Skin epidermis (tissue), 12 donors: Measurements from ENCODE around the gene WNT3.

ENCODE experiments used
- H3K27ac ChIP-seq, 21 experiments: fragments of 200-600 bp; sonication (generic) in 11 of 21; one replicate each; pipeline ENCODE4 v1.5.0; 2020; ENCODE audit warnings: mild to moderate bottlenecking in 3 of 21, inconsistent platforms in 2 of 21, moderate library complexity in 2 of 21
- H3K4me3 ChIP-seq, 7 experiments: fragments of 200-600 bp; sonication (generic) in 2 of 7; one replicate each; pipeline ENCODE4 v1.5.0; 2020; ENCODE audit warnings: inconsistent platforms in 2 of 7, mild to moderate bottlenecking in 2 of 7, moderate library complexity in 1 of 7

The WNT3 gene

GRCh38 chr17:46839211-46839610 lies 20.7 kb upstream of the WNT3 start:
- Histone ChIP-seq H3K27ac (no peak overlapping the region), H3K4me3 (no peak overlapping the region)

GRCh38 chr17:46837521-46837920 lies 19.0 kb upstream of the WNT3 start:
- no peak overlapping the region for H3K4me3 ChIP-seq
- H3K27ac ChIP-seq: no peak overlapping the region

GRCh38 chr17:46836500-46836899 lies 18.0 kb upstream of the WNT3 start:
- H3K27ac ChIP-seq: no peak overlapping the region

GRCh38 chr17:46834846-46835245 lies 16.4 kb upstream of the WNT3 start:
- Histone ChIP-seq H3K4me3 (no peak overlapping the region), H3K27ac (peak overlapping the region in 1 of 21 experiments; percentile 56)

More at GRCh38 chr17:46836500-46836899, 18.0 kb upstream of the WNT3 start:
- no peak overlapping the region for H3K4me3 ChIP-seq

GRCh38 chr17:46833840-46834208 lies 15.3 kb upstream of the WNT3 start:
- Histone ChIP-seq H3K27ac (peak overlapping the region in 6 of 21 experiments; percentile 23 to 54 (median 42)), H3K4me3 (no peak overlapping the region)

- peak overlapping the region in 9 of 21 experiments; percentile 17 to 54 (median 38) for H3K27ac ChIP-seq
- no peak overlapping the region for H3K4me3 ChIP-seq
Measured at GRCh38 chr17:46832945-46833839, 14.7 kb upstream of the WNT3 start.

GRCh38 chr17:46832331-46832821 lies 13.9 kb upstream of the WNT3 start:
- peak overlapping the region in 1 of 7 experiments; percentile 19 for H3K4me3 ChIP-seq

GRCh38 chr17:46831573-46832330 lies 13.3 kb upstream of the WNT3 start:
- Histone ChIP-seq H3K27ac (peak overlapping the region in 1 of 21 experiments; percentile 41), H3K4me3 (peak overlapping the region in 1 of 7 experiments; percentile 19)

More at GRCh38 chr17:46832331-46832821, 13.9 kb upstream of the WNT3 start:
- peak overlapping the region in 6 of 21 experiments; percentile 6 to 42 (median 26) for H3K27ac ChIP-seq

GRCh38 chr17:46827274-46827673 lies 8.8 kb upstream of the WNT3 start:
- Histone ChIP-seq H3K4me3 (no peak overlapping the region), H3K27ac (no peak overlapping the region)

GRCh38 chr17:46826116-46826515 lies 7.6 kb upstream of the WNT3 start:
- H3K27ac ChIP-seq: no peak overlapping the region

GRCh38 chr17:46823657-46824056 lies 5.2 kb upstream of the WNT3 start:
- Histone ChIP-seq H3K4me3 (no peak overlapping the region), H3K27ac (no peak overlapping the region)

More at GRCh38 chr17:46826116-46826515, 7.6 kb upstream of the WNT3 start:
- H3K4me3 ChIP-seq: no peak overlapping the region

GRCh38 chr17:46822388-46822921 lies 4.0 kb upstream of the WNT3 start:
- no peak overlapping the region for H3K27ac ChIP-seq
- H3K4me3 ChIP-seq: no peak overlapping the region

- H3K27ac ChIP-seq: no peak overlapping the region
- H3K4me3 ChIP-seq: no peak overlapping the region
Measured at GRCh38 chr17:46821482-46822387, 3.2 kb upstream of the WNT3 start.

GRCh38 chr17:46820592-46821450 lies 2.3 kb upstream of the WNT3 start:
- no peak overlapping the region for H3K27ac ChIP-seq
- H3K4me3 ChIP-seq: no peak overlapping the region

GRCh38 chr17:46819906-46820351 lies 1.4 kb upstream of the WNT3 start:
- peak overlapping the region in 2 of 7 experiments; percentile 28 to 41 for H3K4me3 ChIP-seq

GRCh38 chr17:46818929-46819859 lies 702 bp upstream of the WNT3 start:
- Histone ChIP-seq H3K27ac (peak overlapping the region in 16 of 21 experiments; percentile 12 to 89 (median 60)), H3K4me3 (peak overlapping the region; percentile 22 to 45 (median 31))

More at GRCh38 chr17:46819906-46820351, 1.4 kb upstream of the WNT3 start:
- peak overlapping the region in 12 of 21 experiments; percentile 25 to 89 (median 60) for H3K27ac ChIP-seq

- peak overlapping the region in 16 of 21 experiments; percentile 13 to 89 (median 58) for H3K27ac ChIP-seq
- H3K4me3 ChIP-seq: peak overlapping the region in 6 of 7 experiments; percentile 22 to 45 (median 35)
Measured at GRCh38 chr17:46817901-46818209, 637 bp downstream of the WNT3 start.
